HUES48 (cell line): Measurements from ENCODE around the gene PRR11.
"Not testable (repeated sequence)": the region's sequence is repeated elsewhere in the genome, so short reads cannot be mapped to it uniquely, and the experiment has no call there.

ENCODE experiments used
- H3K27ac ChIP-seq: one replicate; pipeline ENCODE4 v1.7.0; 2013; ENCODE audit warnings: low read depth, low read length, inconsistent platforms
- H3K27me3 ChIP-seq: 2 replicates; pipeline ENCODE4 v1.6.1; 2013; ENCODE audit warnings: mild to moderate bottlenecking, low read length; ENCODE audit not compliant: control insufficient read depth, insufficient read depth
- H3K36me3 ChIP-seq: 2 replicates; pipeline ENCODE4 v1.6.1; 2013; ENCODE audit warnings: low read length; ENCODE audit not compliant: control insufficient read depth, insufficient read depth
- H3K4me1 ChIP-seq: 2 replicates; pipeline ENCODE4 v1.6.1; 2013; ENCODE audit warnings: mild to moderate bottlenecking, low read length; ENCODE audit not compliant: control insufficient read depth, insufficient read depth
- H3K4me3 ChIP-seq: 2 replicates; pipeline ENCODE4 v1.5.1; 2013; ENCODE audit warnings: mild to moderate bottlenecking, low read depth, low read length
- H3K9ac ChIP-seq: 2 replicates; pipeline ENCODE4 v1.6.1; 2013; ENCODE audit warnings: mild to moderate bottlenecking, low read depth, low read length, moderate library complexity
- H3K9me3 ChIP-seq: 2 replicates; pipeline ENCODE4 v1.6.1; 2013; ENCODE audit warnings: low read length; ENCODE audit not compliant: control insufficient read depth, insufficient read depth

Gene PRR11

GRCh38 chr17:59178266-59178985 lies 22.9 kb downstream of the PRR11 start:
- Histone ChIP-seq H3K4me1 (no peaks in the 10 kb centered on the region), H3K27me3 (no peaks in the 10 kb centered on the region), H3K36me3 (peaks cover 22% of the 10 kb centered on the region), H3K4me3 (no peak overlapping the region), H3K9ac (no peak overlapping the region), H3K27ac (no peak overlapping the region), H3K9me3 (no peaks in the 10 kb centered on the region)

DNA sequence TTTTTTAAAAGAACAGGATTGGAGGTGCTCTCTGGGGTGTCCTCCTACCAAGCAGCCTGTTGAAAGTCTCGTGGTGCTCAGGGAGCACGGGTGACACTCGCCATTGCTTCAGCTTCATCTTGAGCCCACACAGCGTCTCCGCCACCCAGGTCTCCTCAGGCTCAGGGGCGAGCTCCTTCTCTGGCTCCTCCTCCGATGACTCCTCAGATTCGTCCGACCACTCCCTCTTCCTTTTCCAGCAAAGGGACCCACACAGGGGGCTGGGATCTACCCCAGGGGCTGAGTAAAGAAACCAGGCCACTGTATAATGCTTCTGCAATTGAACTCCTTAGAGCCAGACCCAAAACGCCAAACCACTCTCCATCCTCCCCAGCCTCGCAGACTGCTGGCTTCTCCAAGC lies 24.1 kb downstream of the PRR11 start:
- H3K9ac ChIP-seq, H3K4me1 ChIP-seq, H3K27ac ChIP-seq, H3K9me3 ChIP-seq, H3K4me3 ChIP-seq, H3K27me3 ChIP-seq: not testable (repeated sequence)
- peaks cover 13% of the 10 kb centered on the region for H3K36me3 ChIP-seq

DNA sequence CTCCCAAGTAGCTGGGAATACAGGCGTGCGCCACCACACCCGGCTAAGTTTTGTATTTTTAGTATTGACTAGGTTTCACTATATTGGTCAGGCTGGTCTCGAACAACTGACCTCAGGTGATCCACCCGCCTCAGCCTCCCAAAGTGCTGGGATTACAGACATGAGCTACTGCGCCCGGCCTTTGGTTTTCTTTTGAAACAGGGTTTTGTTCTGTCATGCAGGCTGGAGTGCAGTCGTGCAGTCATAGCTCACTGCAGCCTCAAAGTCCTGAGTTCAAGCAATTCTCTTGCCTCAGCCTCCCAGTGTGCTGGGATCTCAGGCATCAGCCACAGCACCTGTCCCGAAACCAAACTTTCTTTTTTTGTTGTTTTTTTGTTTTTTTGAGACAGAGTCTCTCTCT lies 25.1 kb downstream of the PRR11 start:
- no peak overlapping the region for H3K9ac ChIP-seq
- H3K36me3 ChIP-seq, result peaks cover 19% of the 10 kb centered on the region
- H3K27ac ChIP-seq, result no peak overlapping the region
- H3K4me1 ChIP-seq, result no peaks in the 10 kb centered on the region
- no peaks in the 10 kb centered on the region for H3K9me3 ChIP-seq
- no peaks in the 10 kb centered on the region for H3K27me3 ChIP-seq
- no peak overlapping the region for H3K4me3 ChIP-seq

GRCh38 chr17:59181481-59181880 lies 25.9 kb downstream of the PRR11 start:
- Histone ChIP-seq H3K36me3 (peaks cover 27% of the 10 kb centered on the region), H3K4me3 (no peak overlapping the region), H3K4me1 (no peaks in the 10 kb centered on the region), H3K9me3 (no peaks in the 10 kb centered on the region), H3K9ac (no peak overlapping the region), H3K27me3 (no peaks in the 10 kb centered on the region), H3K27ac (no peak overlapping the region)

GRCh38 chr17:59185997-59186396 lies 30.5 kb downstream of the PRR11 start:
- Histone ChIP-seq H3K27me3 (no peaks in the 10 kb centered on the region), H3K27ac (no peak overlapping the region), H3K9ac (no peak overlapping the region), H3K4me1 (no peaks in the 10 kb centered on the region), H3K9me3 (no peaks in the 10 kb centered on the region), H3K4me3 (no peak overlapping the region), H3K36me3 (peaks cover 52% of the 10 kb centered on the region)

- Histone ChIP-seq H3K36me3 (peaks cover 59% of the 10 kb centered on the region), H3K9me3 (no peaks in the 10 kb centered on the region), H3K4me3 (no peak overlapping the region), H3K27ac (no peak overlapping the region), H3K9ac (no peak overlapping the region), H3K27me3 (no peaks in the 10 kb centered on the region), H3K4me1 (no peaks in the 10 kb centered on the region)
Observed at GRCh38 chr17:59186850-59187249, 31.3 kb downstream of the PRR11 start.

DNA sequence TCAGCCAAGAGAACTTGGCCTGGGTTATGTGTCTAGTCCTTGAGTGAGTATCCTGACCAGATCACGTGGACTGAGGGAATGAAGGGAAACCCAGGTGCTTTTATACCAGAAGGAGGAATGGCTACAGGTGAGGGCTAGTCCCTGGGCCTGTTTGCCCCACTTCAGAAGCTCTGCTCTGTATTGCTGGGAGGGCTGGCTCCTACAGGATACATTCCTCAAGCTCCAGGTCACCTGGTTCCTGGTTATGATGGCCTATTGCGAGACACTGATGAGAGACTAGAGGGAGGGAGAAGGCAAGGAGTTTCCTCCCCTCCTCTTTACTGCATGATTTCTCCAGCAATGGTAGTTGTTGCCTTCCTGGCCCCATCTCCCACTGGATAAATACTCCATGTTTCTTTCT lies 35.3 kb downstream of the PRR11 start:
- Histone ChIP-seq H3K9ac (no peak overlapping the region), H3K4me3 (no peak overlapping the region), H3K27me3 (no peaks in the 10 kb centered on the region), H3K27ac (no peak overlapping the region), H3K36me3 (peaks cover 77% of the 10 kb centered on the region), H3K4me1 (no peaks in the 10 kb centered on the region), H3K9me3 (no peaks in the 10 kb centered on the region)

- Histone ChIP-seq H3K9ac (no peak overlapping the region), H3K36me3 (peaks cover 79% of the 10 kb centered on the region), H3K27me3 (no peaks in the 10 kb centered on the region), H3K4me3 (no peak overlapping the region), H3K4me1 (no peaks in the 10 kb centered on the region), H3K27ac (no peak overlapping the region), H3K9me3 (no peaks in the 10 kb centered on the region)
Observed at GRCh38 chr17:59193336-59193862, 37.9 kb downstream of the PRR11 start.

DNA sequence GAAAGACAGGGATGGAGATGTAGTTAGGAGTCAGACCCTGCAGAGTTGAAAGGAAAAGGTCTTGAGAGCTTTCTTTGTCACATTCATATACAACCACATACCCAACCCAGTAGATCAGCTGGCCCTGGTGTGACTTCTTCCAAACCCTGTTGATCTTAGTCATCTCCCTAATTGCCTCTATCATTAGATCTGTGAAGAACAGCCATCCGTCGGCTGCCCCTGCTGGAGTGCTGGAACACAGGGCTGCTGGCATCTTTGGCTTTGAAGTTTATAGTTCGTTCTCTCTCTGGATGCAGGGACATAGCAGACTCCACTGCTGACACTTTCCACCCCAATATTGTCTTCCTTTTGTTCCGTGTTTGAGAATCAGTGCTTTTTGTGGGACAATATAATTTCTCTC lies 43.9 kb downstream of the PRR11 start:
- no peak overlapping the region for H3K27ac ChIP-seq
- no peaks in the 10 kb centered on the region for H3K27me3 ChIP-seq
- H3K9ac ChIP-seq, result no peak overlapping the region
- H3K4me1 ChIP-seq, result no peaks in the 10 kb centered on the region
- peaks cover 79% of the 10 kb centered on the region for H3K36me3 ChIP-seq
- no peak overlapping the region for H3K4me3 ChIP-seq
- no peaks in the 10 kb centered on the region for H3K9me3 ChIP-seq

DNA sequence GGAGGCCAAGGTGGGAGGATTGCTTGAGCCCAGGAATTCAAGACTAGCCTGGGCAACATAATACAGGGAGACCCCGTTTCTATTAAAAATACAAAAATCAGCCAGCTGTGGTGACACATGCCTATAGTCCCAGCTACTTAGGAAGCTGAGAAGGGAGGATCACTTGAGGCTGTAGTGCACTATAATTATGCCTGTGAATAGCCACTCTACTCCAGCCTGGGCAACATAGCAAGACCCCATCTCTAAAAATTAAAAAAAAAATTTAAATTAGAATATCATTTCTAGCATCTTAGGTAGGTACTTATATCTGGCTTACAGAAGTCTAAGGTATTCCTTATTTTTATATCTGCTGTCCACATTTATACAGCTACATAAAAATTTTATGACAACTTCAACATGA lies 46.8 kb downstream of the PRR11 start:
- H3K9ac ChIP-seq, result no peak overlapping the region

DNA sequence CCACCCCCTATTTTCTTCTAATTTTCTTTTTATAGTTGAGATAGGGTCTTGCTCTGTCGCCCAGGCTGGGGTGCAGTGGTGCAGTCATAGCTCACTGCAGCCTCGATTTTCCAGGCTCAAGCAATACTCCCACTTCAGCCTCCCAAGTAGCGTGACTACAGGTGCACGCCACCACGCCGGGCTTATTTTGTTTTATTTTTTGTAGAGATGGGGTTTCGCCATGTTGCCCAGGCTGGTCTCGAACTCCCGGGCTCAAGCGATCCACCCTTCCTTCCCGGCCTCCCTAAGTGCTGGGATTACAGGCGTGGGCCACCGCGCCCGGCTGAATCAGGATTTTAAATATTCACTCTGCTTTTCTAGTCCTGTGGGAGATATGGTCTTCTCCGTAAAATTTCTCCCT lies 63.8 kb downstream of the PRR11 start:
- Histone ChIP-seq H3K4me1 (peaks cover 5% of the 10 kb centered on the region), H3K4me3 (no peak overlapping the region), H3K27ac (no peak overlapping the region), H3K9me3 (no peaks in the 10 kb centered on the region), H3K9ac (no peak overlapping the region), H3K36me3 (peaks cover 8% of the 10 kb centered on the region; the same call in 1 of the 2 replicates), H3K27me3 (no peaks in the 10 kb centered on the region)

More for the DNA sequence above, 46.8 kb downstream of the PRR11 start:
- H3K4me3 ChIP-seq, result no peak overlapping the region
- H3K27me3 ChIP-seq, result no peaks in the 10 kb centered on the region
- H3K9me3 ChIP-seq, result no peaks in the 10 kb centered on the region
- H3K27ac ChIP-seq, result no peak overlapping the region
- no peaks in the 10 kb centered on the region for H3K4me1 ChIP-seq
- H3K36me3 ChIP-seq, result peaks cover 54% of the 10 kb centered on the region
